ENCODE data around the gene DYSF. TPM values are rescaled to one million over a fixed set of nuclear protein-coding genes. Genes with fewer than 3 reads are reported as not detected.

DYSF gene
- total RNA-seq, 1 donor from 2014 or later = 4.2 TPM

- Mint-ChIP-seq H3K27me3 (peaks cover 8% of the 10 kb centered on the region), H3K27ac (no peak overlapping the region), H3K9me3 (no peaks in the 10 kb centered on the region), H3K4me3 (no peak overlapping the region), H3K36me3 (no peaks in the 10 kb centered on the region), H3K4me1 (ENCODE audit: unreplicated experiment) (no peaks in the 10 kb centered on the region)
- no peak for DNase-seq (ENCODE audit: extremely low spot score, unreplicated experiment)
- TF ChIP-seq, protein P1, sequence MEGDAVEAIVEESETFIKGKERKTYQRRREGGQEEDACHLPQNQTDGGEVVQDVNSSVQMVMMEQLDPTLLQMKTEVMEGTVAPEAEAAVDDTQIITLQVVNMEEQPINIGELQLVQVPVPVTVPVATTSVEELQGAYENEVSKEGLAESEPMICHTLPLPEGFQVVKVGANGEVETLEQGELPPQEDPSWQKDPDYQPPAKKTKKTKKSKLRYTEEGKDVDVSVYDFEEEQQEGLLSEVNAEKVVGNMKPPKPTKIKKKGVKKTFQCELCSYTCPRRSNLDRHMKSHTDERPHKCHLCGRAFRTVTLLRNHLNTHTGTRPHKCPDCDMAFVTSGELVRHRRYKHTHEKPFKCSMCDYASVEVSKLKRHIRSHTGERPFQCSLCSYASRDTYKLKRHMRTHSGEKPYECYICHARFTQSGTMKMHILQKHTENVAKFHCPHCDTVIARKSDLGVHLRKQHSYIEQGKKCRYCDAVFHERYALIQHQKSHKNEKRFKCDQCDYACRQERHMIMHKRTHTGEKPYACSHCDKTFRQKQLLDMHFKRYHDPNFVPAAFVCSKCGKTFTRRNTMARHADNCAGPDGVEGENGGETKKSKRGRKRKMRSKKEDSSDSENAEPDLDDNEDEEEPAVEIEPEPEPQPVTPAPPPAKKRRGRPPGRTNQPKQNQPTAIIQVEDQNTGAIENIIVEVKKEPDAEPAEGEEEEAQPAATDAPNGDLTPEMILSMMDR (conservative IDR thresholded peaks at IDR 0.05) = no peak
These were observed 281.3 kb downstream of the DYSF start for GRCh38 chr2:71734620-71735019.

DNA sequence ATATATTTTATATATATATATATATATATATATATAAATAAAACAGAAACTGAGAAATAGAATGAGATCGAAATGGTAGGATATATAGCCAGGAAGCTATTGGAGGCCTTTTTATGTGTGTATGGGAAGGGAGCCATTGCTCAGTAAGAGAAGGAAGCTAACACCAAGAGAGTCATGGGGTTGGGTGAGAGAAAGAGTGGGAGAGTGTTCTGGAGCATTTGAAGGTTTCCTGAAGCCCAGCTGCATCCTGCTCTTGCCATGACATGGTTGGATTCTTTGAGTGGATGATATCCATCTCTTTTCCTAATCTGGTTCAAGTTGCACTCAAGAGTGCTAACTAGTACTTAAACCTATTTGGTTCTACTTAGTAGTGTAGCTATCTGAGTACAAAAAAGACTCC, 282.3 kb downstream of the DYSF start:
- peaks cover 8% of the 10 kb centered on the region for H3K27me3 Mint-ChIP-seq
- H3K4me1 Mint-ChIP-seq (ENCODE audit: unreplicated experiment) = no peaks in the 10 kb centered on the region
- H3K4me3 Mint-ChIP-seq = no peak overlapping the region
- H3K36me3 Mint-ChIP-seq = no peaks in the 10 kb centered on the region
- TF ChIP-seq, protein P1 (conservative IDR thresholded peaks at IDR 0.05) = no peak
- no peak for DNase-seq (ENCODE audit: extremely low spot score, unreplicated experiment)
- no peak overlapping the region for H3K27ac Mint-ChIP-seq
- no peaks in the 10 kb centered on the region for H3K9me3 Mint-ChIP-seq

Other genes starting within 250 kb of the DYSF start
- gene PAIP2B, start 226.5 kb upstream of the DYSF start, total RNA-seq (ENCODE audit: low replicate concordance) = 13.7 and 21.5 TPM in 2 replicates
- 118 and 149 TPM in 2 replicates for gene ZNF638, start 121.8 kb upstream of the DYSF start, total RNA-seq (ENCODE audit: low replicate concordance)

Data from type B pancreatic cell (in vitro differentiated cells).